CD4-positive, alpha-beta T cell treated with Interleukin-6 at 100 ng/mL for 8 hours (primary cell): ENCODE measurements around the gene GAGE12C.
"Not testable (repeated sequence)": the region's sequence is repeated elsewhere in the genome, so short reads cannot be mapped to it uniquely, and the experiment has no call there.

Source experiments
- DNase-seq: peaks from one replicate; pipeline ENCODE4 v3.0.0-alpha.2; 2020; ENCODE audit warnings: mixed read lengths, low spot score

Gene GAGE12C

GRCh38 chrX:49531877-49532276 lies at the start of gene GAGE12C:
GAGE12C (plus strand) TSS chrX:49532177; CDS start chrX:49533332, 1,155 bp downstream.
- DNase-seq = not testable (repeated sequence)

GRCh38 chrX:49541433-49541832 lies 9.5 kb downstream of the GAGE12C start, which contains the start of gene GAGE12D:
GAGE12D (plus strand) TSS chrX:49541733; CDS start chrX:49542888, 1,155 bp downstream.
- DNase-seq = not testable (repeated sequence)

GRCh38 chrX:49550989-49551388 lies 19.0 kb downstream of the GAGE12C start, which contains the start of gene GAGE12E:
GAGE12E (plus strand) TSS chrX:49551289; CDS start chrX:49552444, 1,155 bp downstream.
- not testable (repeated sequence) for DNase-seq

- DNase-seq = not testable (repeated sequence)
These were observed 28.6 kb downstream of the GAGE12C start, which contains the start of gene GAGE12F for GRCh38 chrX:49560542-49560941. GAGE12F (plus strand) TSS chrX:49560842; CDS start chrX:49561997, 1,155 bp downstream.

- not testable (repeated sequence) for DNase-seq
These were observed 36.8 kb downstream of the GAGE12C start for GRCh38 chrX:49568728-49569127.

- not testable (repeated sequence) for DNase-seq
These were observed 37.2 kb downstream of the GAGE12C start for GRCh38 chrX:49569152-49569551.

GRCh38 chrX:49570100-49570499 lies 38.1 kb downstream of the GAGE12C start, which contains the start of gene GAGE12G:
GAGE12G (plus strand) TSS chrX:49570400; CDS start chrX:49571555, 1,155 bp downstream.
- not testable (repeated sequence) for DNase-seq

- DNase-seq = not testable (repeated sequence)
These were observed 47.7 kb downstream of the GAGE12C start, which contains the start of gene GAGE12H for GRCh38 chrX:49579649-49580048. GAGE12H (plus strand) TSS chrX:49579949; CDS start chrX:49581104, 1,155 bp downstream.
